MM.1S (cell line): ENCODE data around the gene MAGI3.
"Not testable (repeated sequence)": the region's sequence is repeated elsewhere in the genome, so short reads cannot be mapped to it uniquely, and the experiment has no call there.

Experiments
- DNase-seq: peaks from one replicate; pipeline ENCODE4 v3.0.0-alpha.2; 2015
- H2AFZ ChIP-seq: fragments of 300-600 bp; sonication (generic); 2 replicates; pipeline ENCODE4 v1.6.0; 2016; ENCODE audit warnings: antibody characterized with exemption, low read length
- H3F3A ChIP-seq: fragments of 300-600 bp; sonication (generic); 2 replicates; pipeline ENCODE4 v1.6.1; 2016; ENCODE audit warnings: mild to moderate bottlenecking, antibody characterized with exemption, low read length, moderate library complexity, mixed read lengths; ENCODE audit not compliant: insufficient read depth
- H3K27ac ChIP-seq: fragments of 300-600 bp; sonication (generic); 2 replicates; pipeline ENCODE4 v1.5.1; 2016; ENCODE audit warnings: mild to moderate bottlenecking, low read length
- H3K27me3 ChIP-seq: fragments of 300-600 bp; sonication (generic); replicated peaks from 2 replicates; pipeline ENCODE4 v1.6.0; 2016; ENCODE audit warnings: low read length; ENCODE audit not compliant: insufficient read depth
- H3K36me3 ChIP-seq: fragments of 300-600 bp; sonication (generic); replicated peaks from 2 replicates; pipeline ENCODE4 v1.6.1; 2016; ENCODE audit warnings: mild to moderate bottlenecking, low read length, mixed read lengths; ENCODE audit not compliant: insufficient read depth
- H3K4me1 ChIP-seq: fragments of 300-600 bp; sonication (generic); 2 replicates; pipeline ENCODE4 v1.6.1; 2016; ENCODE audit warnings: low read length, mixed read lengths
- H3K4me2 ChIP-seq: fragments of 300-600 bp; sonication (generic); 2 replicates; pipeline ENCODE4 v1.6.0; 2016; ENCODE audit warnings: low read depth, low read length
- H3K4me3 ChIP-seq: fragments of 300-600 bp; sonication (generic); 2 replicates; pipeline ENCODE4 v1.5.1; 2016; ENCODE audit warnings: low read length, mixed read lengths
- H3K79me2 ChIP-seq: fragments of 300-600 bp; sonication (generic); 2 replicates; pipeline ENCODE4 v1.6.1; 2016; ENCODE audit warnings: mixed run types, low read length, mixed read lengths
- H3K9ac ChIP-seq: fragments of 300-600 bp; sonication (generic); 2 replicates; pipeline ENCODE4 v1.6.1; 2016; ENCODE audit warnings: low read length, mixed read lengths
- H3K9me2 ChIP-seq: fragments of 300-600 bp; sonication (generic); replicated peaks from 2 replicates; pipeline ENCODE4 v1.6.1; 2016; ENCODE audit warnings: mild to moderate bottlenecking, low read length, mixed read lengths; ENCODE audit not compliant: insufficient read depth
- H3K9me3 ChIP-seq: fragments of 300-600 bp; sonication (generic); replicated peaks from 2 replicates; pipeline ENCODE4 v1.6.1; 2016; ENCODE audit warnings: mild to moderate bottlenecking, low read length, mixed read lengths; ENCODE audit not compliant: insufficient read depth
- H4K20me1 ChIP-seq: fragments of 300-600 bp; sonication (generic); 2 replicates; pipeline ENCODE4 v1.6.1; 2016; ENCODE audit warnings: mild to moderate bottlenecking, low read length, moderate library complexity, mixed read lengths; ENCODE audit not compliant: insufficient read depth
- EZH2 ChIP-seq: fragments of 300-600 bp; sonication (generic); optimal IDR thresholded peaks from 2 replicates; pipeline ENCODE3; 2017; ENCODE audit warnings: low read depth, mild to moderate bottlenecking, antibody characterized with exemption, low read length, mixed read lengths
- EZH2phosphoT487 ChIP-seq: fragments of 300-600 bp; sonication (generic); IDR thresholded peaks from 2 replicates; pipeline ENCODE4 v1.6.1; 2018; ENCODE audit warnings: antibody characterized with exemption, low read length
- TF ChIP-seq, protein P1 (sequence below): fragments of 300-600 bp; sonication (generic); IDR thresholded peaks from 2 replicates; pipeline ENCODE4 v1.5.1; 2016; ENCODE audit warnings: antibody characterized with exemption, low read length, mixed read lengths

Gene MAGI3

DNA sequence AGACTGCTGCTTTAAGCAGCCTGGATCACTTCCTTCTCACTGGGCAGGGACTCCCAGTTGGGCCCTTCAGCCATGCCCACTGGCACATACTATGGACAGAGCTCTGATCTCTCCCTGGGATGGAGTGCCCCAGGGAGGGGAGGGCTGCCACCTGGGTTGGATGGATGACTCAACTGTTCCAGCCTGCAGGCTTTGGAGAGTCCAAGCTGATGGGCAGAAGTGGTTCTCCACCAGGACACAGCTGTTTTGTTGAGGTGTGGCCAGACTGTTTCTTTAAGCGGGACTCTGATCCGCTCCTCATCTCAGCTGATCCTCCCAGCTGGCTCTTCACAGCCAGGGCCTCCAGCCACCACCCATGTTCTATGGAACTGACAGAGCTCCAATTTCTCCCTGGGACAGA lies 166.9 kb downstream of the MAGI3 start:
- no peak overlapping the region for H3K9ac ChIP-seq
- H3K4me2 ChIP-seq = no peak overlapping the region

DNA sequence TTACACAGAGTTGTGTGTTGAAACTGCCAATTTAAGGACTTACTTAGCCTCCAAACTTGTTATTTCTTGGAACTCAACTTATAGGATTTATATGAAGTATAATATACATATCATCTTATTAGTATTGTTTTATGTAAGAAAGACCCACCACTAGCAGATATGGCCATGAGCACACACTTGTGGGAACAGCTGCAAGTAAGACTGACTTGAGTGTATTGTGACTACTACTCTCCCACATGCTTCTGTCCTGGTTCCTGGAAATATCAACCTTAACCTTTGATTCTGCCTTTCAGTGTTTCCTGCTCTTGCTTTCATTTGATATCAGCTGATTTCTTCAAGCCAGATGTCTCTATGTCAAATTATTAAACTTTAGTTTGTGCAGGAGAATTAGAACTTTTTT lies 175.3 kb downstream of the MAGI3 start:
- H4K20me1 ChIP-seq = no peaks in the 10 kb centered on the region
- DNase-seq = no peak
- H3K27ac ChIP-seq = no peak overlapping the region
- H3K79me2 ChIP-seq = no peaks in the 10 kb centered on the region
- H3K4me2 ChIP-seq = no peak overlapping the region
- H3K9ac ChIP-seq = no peak overlapping the region
- no peaks in the 10 kb centered on the region for H3K9me3 ChIP-seq
- no peaks in the 10 kb centered on the region for H3K36me3 ChIP-seq
- H3K4me3 ChIP-seq = no peak overlapping the region
- no peaks in the 10 kb centered on the region for H3K9me2 ChIP-seq
- no peaks in the 10 kb centered on the region for H3K27me3 ChIP-seq
- TF ChIP-seq, protein P1, sequence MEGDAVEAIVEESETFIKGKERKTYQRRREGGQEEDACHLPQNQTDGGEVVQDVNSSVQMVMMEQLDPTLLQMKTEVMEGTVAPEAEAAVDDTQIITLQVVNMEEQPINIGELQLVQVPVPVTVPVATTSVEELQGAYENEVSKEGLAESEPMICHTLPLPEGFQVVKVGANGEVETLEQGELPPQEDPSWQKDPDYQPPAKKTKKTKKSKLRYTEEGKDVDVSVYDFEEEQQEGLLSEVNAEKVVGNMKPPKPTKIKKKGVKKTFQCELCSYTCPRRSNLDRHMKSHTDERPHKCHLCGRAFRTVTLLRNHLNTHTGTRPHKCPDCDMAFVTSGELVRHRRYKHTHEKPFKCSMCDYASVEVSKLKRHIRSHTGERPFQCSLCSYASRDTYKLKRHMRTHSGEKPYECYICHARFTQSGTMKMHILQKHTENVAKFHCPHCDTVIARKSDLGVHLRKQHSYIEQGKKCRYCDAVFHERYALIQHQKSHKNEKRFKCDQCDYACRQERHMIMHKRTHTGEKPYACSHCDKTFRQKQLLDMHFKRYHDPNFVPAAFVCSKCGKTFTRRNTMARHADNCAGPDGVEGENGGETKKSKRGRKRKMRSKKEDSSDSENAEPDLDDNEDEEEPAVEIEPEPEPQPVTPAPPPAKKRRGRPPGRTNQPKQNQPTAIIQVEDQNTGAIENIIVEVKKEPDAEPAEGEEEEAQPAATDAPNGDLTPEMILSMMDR = no peak
- no peak for TF ChIP-seq EZH2
- no peak for TF ChIP-seq EZH2phosphoT487
- no peak overlapping the region for H2AFZ ChIP-seq
- no peaks in the 10 kb centered on the region for H3F3A ChIP-seq
- H3K4me1 ChIP-seq = no peaks in the 10 kb centered on the region

More for the DNA sequence above, 166.9 kb downstream of the MAGI3 start:
- no peaks in the 10 kb centered on the region for H3K36me3 ChIP-seq
- H3K4me3 ChIP-seq = no peak overlapping the region
- no peaks in the 10 kb centered on the region for H4K20me1 ChIP-seq
- no peaks in the 10 kb centered on the region for H3K79me2 ChIP-seq
- no peaks in the 10 kb centered on the region for H3F3A ChIP-seq
- H2AFZ ChIP-seq = no peak overlapping the region
- H3K27ac ChIP-seq = no peak overlapping the region
- no peak for TF ChIP-seq EZH2
- TF ChIP-seq EZH2phosphoT487 = no peak
- TF ChIP-seq, protein P1 = no peak
- no peaks in the 10 kb centered on the region for H3K9me3 ChIP-seq
- H3K4me1 ChIP-seq = no peaks in the 10 kb centered on the region
- no peaks in the 10 kb centered on the region for H3K9me2 ChIP-seq
- no peaks in the 10 kb centered on the region for H3K27me3 ChIP-seq
- DNase-seq = no peak

DNA sequence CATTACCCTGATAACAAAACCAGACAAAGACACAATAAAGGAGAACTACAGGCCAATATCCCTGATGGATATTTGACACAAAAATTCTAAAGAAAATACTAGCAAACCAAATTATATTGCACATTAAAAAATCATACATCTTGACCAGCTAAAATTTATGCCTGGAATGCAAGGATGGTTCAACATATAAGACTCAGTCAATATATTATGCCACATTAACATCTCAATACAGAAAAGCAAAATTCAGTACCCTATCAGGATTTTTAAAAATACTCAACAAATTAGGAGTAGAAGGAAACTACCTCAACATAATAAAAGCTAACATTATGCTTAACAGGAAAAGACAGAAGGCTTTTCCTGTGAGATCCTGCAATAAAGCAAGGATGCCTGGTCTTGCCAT lies 177.1 kb downstream of the MAGI3 start:
- H3K4me3 ChIP-seq = no peak overlapping the region
- no peaks in the 10 kb centered on the region for H3F3A ChIP-seq
- H3K27me3 ChIP-seq = no peaks in the 10 kb centered on the region
- H3K9me3 ChIP-seq = no peaks in the 10 kb centered on the region
- no peaks in the 10 kb centered on the region for H3K79me2 ChIP-seq
- H3K27ac ChIP-seq = no peak overlapping the region
- H3K4me2 ChIP-seq = no peak overlapping the region
- H2AFZ ChIP-seq = no peak overlapping the region
- H4K20me1 ChIP-seq = no peaks in the 10 kb centered on the region
- DNase-seq = no peak
- no peaks in the 10 kb centered on the region for H3K36me3 ChIP-seq
- no peaks in the 10 kb centered on the region for H3K9me2 ChIP-seq
- H3K4me1 ChIP-seq = no peaks in the 10 kb centered on the region
- no peak for TF ChIP-seq EZH2
- TF ChIP-seq EZH2phosphoT487 = no peak
- TF ChIP-seq, protein P1 = no peak
- H3K9ac ChIP-seq = no peak overlapping the region

DNA sequence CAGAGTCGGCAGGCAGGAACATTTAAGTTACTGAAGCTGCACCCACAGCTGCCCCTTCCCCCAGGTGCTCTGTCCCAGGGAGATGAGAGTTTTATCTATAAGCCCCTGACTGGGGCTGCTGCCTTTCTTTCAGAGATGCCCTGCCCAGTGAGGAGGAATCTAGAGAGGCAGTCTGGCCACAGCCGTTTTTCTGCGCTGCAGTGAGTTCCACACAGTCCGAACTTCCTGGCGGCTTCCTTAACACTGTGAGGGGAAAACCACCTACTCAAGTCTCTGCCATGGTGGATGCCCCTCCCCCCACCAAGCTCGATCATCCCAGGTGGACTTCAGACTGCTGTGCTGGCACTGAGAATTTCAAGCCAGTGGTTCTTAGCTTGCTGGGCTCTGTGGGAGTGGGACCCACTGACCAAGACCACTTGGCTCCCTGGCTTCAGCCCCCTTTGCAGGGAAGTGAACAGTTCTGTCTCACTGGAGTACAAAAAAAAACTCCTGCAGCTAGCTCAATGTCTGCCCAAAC lies 185.5 kb downstream of the MAGI3 start:
- not testable (repeated sequence) for H3K9ac ChIP-seq, H3K9me2 ChIP-seq, H3K4me1 ChIP-seq, DNase-seq, H3K27me3 ChIP-seq, H2AFZ ChIP-seq, H3K27ac ChIP-seq, H4K20me1 ChIP-seq, H3F3A ChIP-seq, H3K4me2 ChIP-seq, H3K4me3 ChIP-seq, H3K9me3 ChIP-seq, H3K79me2 ChIP-seq, H3K36me3 ChIP-seq
